Measurements from ENCODE around the gene HP1BP3.

Gene HP1BP3

GRCh38 chr1:20716232-20716631 is 70.9 kb downstream of the HP1BP3 start:
- H3K27me3 ChIP-seq (ENCODE audit: insufficient read depth, poor library complexity, severe bottlenecking): peaks cover 16% of the 10 kb centered on the region
- no peak overlapping the region for H3K27ac ChIP-seq (replicated peaks)

GRCh38 chr1:20715406-20715805 is 71.7 kb downstream of the HP1BP3 start:
- Histone ChIP-seq H3K27me3 (ENCODE audit: insufficient read depth, poor library complexity, severe bottlenecking) (peaks cover 16% of the 10 kb centered on the region), H3K4me3 (replicated peaks; ENCODE audit: insufficient read depth, low read length) (no peak overlapping the region), H3K27ac (replicated peaks) (no peak overlapping the region)
- no peak for DNase-seq (ENCODE audit: low read depth in 1 of 2, low spot score in 1 of 2)
- no peak for TF ChIP-seq CTCF (IDR thresholded peaks at IDR 0.05; ENCODE audit: insufficient read depth, low read length)
- TF ChIP-seq REST (IDR thresholded peaks at IDR 0.05; ENCODE audit: insufficient replicate concordance, low read depth): no peak
- TF ChIP-seq GABPA (IDR thresholded peaks at IDR 0.05; ENCODE audit: low read depth): no peak
- TF ChIP-seq SPI1 (IDR thresholded peaks at IDR 0.05; ENCODE audit: borderline replicate concordance, low read depth): no peak
- TF ChIP-seq POLR2AphosphoS5 (IDR thresholded peaks at IDR 0.05; ENCODE audit: low read depth): no peak

More at GRCh38 chr1:20716232-20716631, 70.9 kb downstream of the HP1BP3 start:
- DNase-seq (ENCODE audit: low read depth in 1 of 2, low spot score in 1 of 2): no peak
- H3K4me3 ChIP-seq (replicated peaks; ENCODE audit: insufficient read depth, low read length): no peak overlapping the region
- no peak for TF ChIP-seq POLR2AphosphoS5 (IDR thresholded peaks at IDR 0.05; ENCODE audit: low read depth)
- TF ChIP-seq CTCF (IDR thresholded peaks at IDR 0.05; ENCODE audit: insufficient read depth, low read length): no peak
- TF ChIP-seq REST (IDR thresholded peaks at IDR 0.05; ENCODE audit: insufficient replicate concordance, low read depth): no peak
- no peak for TF ChIP-seq SPI1 (IDR thresholded peaks at IDR 0.05; ENCODE audit: borderline replicate concordance, low read depth)
- TF ChIP-seq GABPA (IDR thresholded peaks at IDR 0.05; ENCODE audit: low read depth): no peak

- H3K27me3 ChIP-seq (ENCODE audit: insufficient read depth, poor library complexity, severe bottlenecking): peaks cover 8% of the 10 kb centered on the region
- DNase-seq (ENCODE audit: low read depth in 1 of 2, low spot score in 1 of 2): no peak
- H3K27ac ChIP-seq (replicated peaks): no peak overlapping the region
- TF ChIP-seq REST (IDR thresholded peaks at IDR 0.05; ENCODE audit: insufficient replicate concordance, low read depth): no peak
- no peak for TF ChIP-seq SPI1 (IDR thresholded peaks at IDR 0.05; ENCODE audit: borderline replicate concordance, low read depth)
- no peak for TF ChIP-seq GABPA (IDR thresholded peaks at IDR 0.05; ENCODE audit: low read depth)
- no peak for TF ChIP-seq CTCF (IDR thresholded peaks at IDR 0.05; ENCODE audit: insufficient read depth, low read length)
- no peak overlapping the region for H3K4me3 ChIP-seq (replicated peaks; ENCODE audit: insufficient read depth, low read length)
Observed at GRCh38 chr1:20713440-20713839, 73.7 kb downstream of the HP1BP3 start.

Measured in HL-60 (cell line).